IPS-NIHi7 (cell line): Measurements from ENCODE around the gene SLC38A7.
"Not testable (repeated sequence)": the region's sequence is repeated elsewhere in the genome, so short reads cannot be mapped to it uniquely, and the experiment has no call there.

Source experiments
- DNase-seq: peaks from one replicate; pipeline ENCODE4 v3.0.0; 2012; ENCODE audit warnings: mixed read lengths; ENCODE audit errors: extremely low spot score

Gene SLC38A7, protein sequence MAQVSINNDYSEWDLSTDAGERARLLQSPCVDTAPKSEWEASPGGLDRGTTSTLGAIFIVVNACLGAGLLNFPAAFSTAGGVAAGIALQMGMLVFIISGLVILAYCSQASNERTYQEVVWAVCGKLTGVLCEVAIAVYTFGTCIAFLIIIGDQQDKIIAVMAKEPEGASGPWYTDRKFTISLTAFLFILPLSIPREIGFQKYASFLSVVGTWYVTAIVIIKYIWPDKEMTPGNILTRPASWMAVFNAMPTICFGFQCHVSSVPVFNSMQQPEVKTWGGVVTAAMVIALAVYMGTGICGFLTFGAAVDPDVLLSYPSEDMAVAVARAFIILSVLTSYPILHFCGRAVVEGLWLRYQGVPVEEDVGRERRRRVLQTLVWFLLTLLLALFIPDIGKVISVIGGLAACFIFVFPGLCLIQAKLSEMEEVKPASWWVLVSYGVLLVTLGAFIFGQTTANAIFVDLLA

GRCh38 chr16:58684354-58685083 is at the start of gene SLC38A7:
Gene SLC38A7 (minus strand): TSS chr16:58684770. CDS start chr16:58680126, 4,644 bp downstream.
- DNase-seq, result peak; percentile 99

- peak; percentile 93 for DNase-seq
These were observed 49.3 kb upstream of the SLC38A7 start, which contains the start of gene GOT2 for GRCh38 chr16:58733671-58734458. Gene GOT2 (minus strand): TSS chr16:58734316. CDS start chr16:58734228, 88 bp downstream.

DNA sequence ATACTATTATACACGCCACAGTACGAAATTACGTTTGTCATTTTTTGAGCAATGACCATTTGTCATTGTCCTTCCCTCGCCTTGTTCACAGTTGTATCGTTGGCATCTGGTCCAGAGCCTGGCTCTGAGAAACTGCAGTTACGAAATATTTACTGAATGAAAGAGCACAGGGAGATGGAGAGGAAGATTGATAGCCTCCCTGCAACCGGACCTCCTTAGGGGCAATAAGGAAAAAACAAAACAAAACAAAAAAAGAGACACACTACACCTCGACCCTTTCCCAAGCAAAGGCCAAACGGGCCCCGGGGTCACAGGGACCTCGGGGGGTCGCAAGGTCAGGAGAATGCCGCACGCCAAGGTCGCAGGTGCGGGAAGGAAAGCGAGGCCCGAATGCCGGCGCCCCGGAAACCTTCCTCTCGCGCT is 48.7 kb upstream of the SLC38A7 start:
- no peak for DNase-seq

- no peak for DNase-seq
These were observed 48.1 kb upstream of the SLC38A7 start for GRCh38 chr16:58732545-58733247.

GRCh38 chr16:58730724-58731370 is 46.3 kb upstream of the SLC38A7 start:
- no peak for DNase-seq

- no peak for DNase-seq
These were observed 43.4 kb upstream of the SLC38A7 start for GRCh38 chr16:58727796-58728568.

- DNase-seq, result no peak
These were observed 42.6 kb upstream of the SLC38A7 start for GRCh38 chr16:58727028-58727781.

GRCh38 chr16:58723109-58723508 is 38.5 kb upstream of the SLC38A7 start:
- no peak for DNase-seq

DNA sequence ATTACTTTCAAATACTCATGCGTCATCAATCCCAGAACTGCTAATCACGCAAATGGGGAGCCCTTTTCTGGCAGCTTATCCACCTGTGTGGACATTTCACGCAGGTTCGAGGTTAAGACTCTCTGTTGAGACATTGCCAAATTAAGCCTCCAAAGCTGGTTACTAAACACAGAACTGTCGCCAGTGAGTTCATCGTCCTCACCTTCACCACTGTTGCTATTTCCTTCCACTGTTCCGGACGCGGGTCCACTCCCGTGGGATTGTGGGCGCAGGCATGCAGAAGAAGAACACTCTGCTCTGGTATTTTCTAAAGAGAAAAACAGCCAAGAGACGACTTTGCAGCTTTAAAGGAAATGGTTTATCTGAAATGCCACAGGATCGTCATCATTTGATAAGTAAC is 33.4 kb upstream of the SLC38A7 start:
- no peak for DNase-seq

GRCh38 chr16:58716468-58716867 is 31.9 kb upstream of the SLC38A7 start:
- DNase-seq, result no peak

- no peak for DNase-seq
These were observed 29.2 kb upstream of the SLC38A7 start for GRCh38 chr16:58713742-58714141.

- DNase-seq, result no peak
These were observed 24.8 kb upstream of the SLC38A7 start for GRCh38 chr16:58709333-58709732.

- DNase-seq, result no peak
These were observed 14.6 kb upstream of the SLC38A7 start for GRCh38 chr16:58699151-58699550.

DNA sequence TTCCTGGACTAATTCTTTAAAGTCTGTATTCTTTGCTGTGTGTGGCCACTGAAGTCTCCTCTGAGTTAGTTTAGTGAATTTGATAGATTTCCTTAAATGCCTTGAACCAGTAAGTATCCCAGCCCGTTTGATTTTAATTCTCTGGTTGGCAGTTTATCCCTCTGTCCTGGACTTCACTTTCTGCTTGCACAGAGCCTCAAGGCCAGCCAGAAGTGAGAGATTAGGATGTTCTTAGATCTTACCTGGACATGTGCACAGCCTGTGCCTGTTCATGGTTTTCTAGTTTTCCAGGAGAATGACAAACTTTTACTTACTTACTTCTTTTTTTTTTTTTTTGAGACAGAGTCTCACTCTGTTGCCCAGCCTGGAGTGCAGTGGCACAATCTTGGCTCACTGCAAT is 10.8 kb upstream of the SLC38A7 start:
- DNase-seq, result no peak

DNA sequence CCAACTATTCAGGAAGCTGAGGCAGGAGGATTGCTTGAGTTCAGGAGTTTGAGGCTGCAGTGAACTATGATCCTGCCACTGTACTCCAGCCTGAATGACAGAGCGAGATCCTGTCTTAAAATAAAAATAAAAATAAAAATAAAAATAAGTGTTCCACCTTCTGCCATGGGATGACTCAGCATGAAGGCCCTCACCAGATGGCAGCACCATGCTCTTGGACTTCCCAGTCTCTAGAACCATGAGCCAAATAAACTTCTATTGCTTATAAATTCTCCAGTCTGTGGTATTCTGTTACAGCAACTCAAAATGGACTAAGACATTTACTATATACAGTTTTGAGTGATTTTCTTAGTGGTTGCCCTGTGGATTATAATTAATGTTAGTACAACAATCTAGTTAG is 7.9 kb upstream of the SLC38A7 start:
- DNase-seq, result no peak

- not testable (repeated sequence) for DNase-seq
These were observed 2.6 kb upstream of the SLC38A7 start for GRCh38 chr16:58686985-58687706.

DNA sequence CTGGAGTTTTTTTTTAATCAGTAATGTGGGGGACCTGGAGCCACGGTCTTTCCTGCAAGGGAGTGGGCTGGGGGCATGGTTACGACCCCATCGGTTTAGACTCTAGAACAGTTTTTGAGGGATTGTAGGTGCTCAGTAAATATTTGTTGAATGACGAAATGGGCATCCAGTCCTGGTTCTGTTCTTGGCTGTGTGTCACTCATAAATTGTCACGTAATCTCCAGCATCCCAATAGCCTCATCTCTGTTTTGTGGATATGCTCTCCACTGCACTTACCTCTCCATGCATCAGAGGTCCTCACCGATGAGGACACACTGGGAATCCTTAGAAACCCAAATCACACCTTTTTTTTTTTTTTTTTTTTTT is 497 bp upstream of the SLC38A7 start:
- DNase-seq, result no peak

DNA sequence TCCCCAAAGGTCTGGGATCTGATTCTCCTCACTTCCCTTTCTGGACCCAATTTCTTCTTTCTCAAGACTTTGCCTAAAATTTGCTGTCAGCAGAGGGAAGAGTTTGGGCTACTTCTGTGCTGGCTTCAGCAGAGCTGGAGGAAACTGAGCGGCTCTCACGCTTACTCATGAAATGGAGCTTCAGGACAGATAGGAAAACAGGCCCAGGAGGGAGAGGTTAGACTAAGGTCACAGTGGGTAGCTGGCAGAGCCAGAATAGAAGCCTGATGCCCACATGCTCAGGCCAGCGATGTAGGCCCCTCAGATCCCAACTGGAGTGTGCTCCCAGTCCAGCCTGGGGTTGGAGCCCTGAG is 593 bp downstream of the SLC38A7 start:
- DNase-seq, result no peak

- no peak for DNase-seq
These were observed 4.8 kb downstream of the SLC38A7 start for GRCh38 chr16:58679763-58680162.
